Mammary epithelial cell (primary cell): ENCODE measurements around the gene AGFG1.

Experiments used
- EZH2 ChIP-seq: IDR thresholded peaks from 2 replicates; pipeline ENCODE4 v1.6.1; 2012; ENCODE audit warnings: low read length, inconsistent platforms, borderline replicate concordance
- TF ChIP-seq, protein P1 (sequence below), 2 donors: IDR thresholded peaks in 1 of 2; conservative IDR thresholded peaks in 1 of 2; 2 replicates each; pipeline ENCODE4 v1.5.1; 2011 to 2012; ENCODE audit warnings: inconsistent platforms in 2 of 2, low read length in 2 of 2, mild to moderate bottlenecking in 2 of 2, control low read depth in 1 of 2, low read depth in 1 of 2; ENCODE audit not compliant: insufficient read depth in 1 of 2; ENCODE audit errors: extremely low read depth in 1 of 2

DNA sequence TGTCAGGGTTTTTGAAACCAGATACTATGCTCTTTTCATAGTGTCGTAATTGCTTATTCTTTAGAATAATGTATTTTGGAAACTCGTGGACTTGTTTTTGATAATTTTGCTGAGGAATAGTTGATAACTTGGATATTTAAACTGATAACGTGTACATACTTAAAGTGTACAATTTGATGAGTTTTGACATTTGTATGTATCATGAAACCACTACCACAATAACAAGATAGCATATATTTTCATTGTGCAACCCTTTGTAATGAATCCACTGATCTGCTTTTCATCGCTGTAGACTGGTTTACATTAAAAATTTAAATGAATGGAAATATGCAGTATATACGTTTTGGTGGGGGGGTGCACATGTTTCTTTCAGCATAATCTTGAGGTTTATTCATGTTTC is 45.8 kb downstream of the AGFG1 start:
- TF ChIP-seq, protein P1, sequence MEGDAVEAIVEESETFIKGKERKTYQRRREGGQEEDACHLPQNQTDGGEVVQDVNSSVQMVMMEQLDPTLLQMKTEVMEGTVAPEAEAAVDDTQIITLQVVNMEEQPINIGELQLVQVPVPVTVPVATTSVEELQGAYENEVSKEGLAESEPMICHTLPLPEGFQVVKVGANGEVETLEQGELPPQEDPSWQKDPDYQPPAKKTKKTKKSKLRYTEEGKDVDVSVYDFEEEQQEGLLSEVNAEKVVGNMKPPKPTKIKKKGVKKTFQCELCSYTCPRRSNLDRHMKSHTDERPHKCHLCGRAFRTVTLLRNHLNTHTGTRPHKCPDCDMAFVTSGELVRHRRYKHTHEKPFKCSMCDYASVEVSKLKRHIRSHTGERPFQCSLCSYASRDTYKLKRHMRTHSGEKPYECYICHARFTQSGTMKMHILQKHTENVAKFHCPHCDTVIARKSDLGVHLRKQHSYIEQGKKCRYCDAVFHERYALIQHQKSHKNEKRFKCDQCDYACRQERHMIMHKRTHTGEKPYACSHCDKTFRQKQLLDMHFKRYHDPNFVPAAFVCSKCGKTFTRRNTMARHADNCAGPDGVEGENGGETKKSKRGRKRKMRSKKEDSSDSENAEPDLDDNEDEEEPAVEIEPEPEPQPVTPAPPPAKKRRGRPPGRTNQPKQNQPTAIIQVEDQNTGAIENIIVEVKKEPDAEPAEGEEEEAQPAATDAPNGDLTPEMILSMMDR (conservative IDR thresholded peaks at IDR 0.05 in 1 of 2, IDR thresholded peaks at IDR 0.05 in 1 of 2; ENCODE audit: extremely low read depth in 1 of 2, insufficient read depth in 1 of 2, low read depth in 1 of 2, low read length in 2 of 2), result no peak
- no peak for TF ChIP-seq EZH2
